IMR-90 (cell line): ENCODE results near the gene PRPF4. TPM values are rescaled to one million over a fixed set of nuclear protein-coding genes. Genes with fewer than 3 reads are reported as not detected.

Experiments used
- ATAC-seq: fragments of 200-7000 bp; cut with Tn5 transposase; 2 replicates; pipeline ENCODE4 v1.9.1; 2020; ENCODE audit warnings: low read depth, mild to moderate bottlenecking, moderate library complexity
- BruUV-seq: library from RNA; stranded (reverse); fragments of 400-500 nt; replicated peaks from 2 replicates; lab custom pipeline; 2021; lab: Mats Ljungman, UMichigan
- CTCF ChIA-PET: fragments of 300-600 bp; formaldehyde crosslinking; extraction: SDS; loops from one replicate; lab custom pipeline; 2021; ENCODE audit warnings: antibody characterized with exemption; lab: Yijun Ruan, JAX
- POLR2A ChIA-PET: fragments of 300-600 bp; sonication (Branson Sonifier 250); formaldehyde crosslinking; loops from one replicate; lab custom pipeline; 2022; ENCODE audit warnings: antibody characterized with exemption; ENCODE audit not compliant: unreplicated experiment; lab: Charles Lee
- DNase-seq: peaks from one replicate; pipeline ENCODE4 v3.0.0; 2013
- H2AFZ ChIP-seq: replicated peaks from 2 replicates; pipeline ENCODE3; 2013; ENCODE audit warnings: low read length, mild to moderate bottlenecking; ENCODE audit not compliant: poor library complexity
- H2AK5ac ChIP-seq: 2 replicates; pipeline ENCODE4 v1.6.1; 2013; ENCODE audit warnings: low read depth, low read length, inconsistent platforms
- H2AK9ac ChIP-seq: replicated peaks from 2 replicates; pipeline ENCODE3; 2013; ENCODE audit warnings: mild to moderate bottlenecking, low read depth, low read length, moderate library complexity; ENCODE audit not compliant: poor library complexity
- H2BK120ac ChIP-seq: 2 replicates; pipeline ENCODE4 v1.6.1; 2013; ENCODE audit warnings: low read depth, low read length, inconsistent platforms
- H2BK15ac ChIP-seq: 3 replicates; pipeline ENCODE4 v1.6.1; 2013; ENCODE audit warnings: low read depth, low read length, inconsistent platforms
- H2BK20ac ChIP-seq: 2 replicates; pipeline ENCODE4 v1.6.1; 2013; ENCODE audit warnings: low read depth, mild to moderate bottlenecking, inconsistent platforms, low read length, moderate library complexity
- H2BK5ac ChIP-seq: 2 replicates; pipeline ENCODE4 v1.6.1; 2013; ENCODE audit warnings: mild to moderate bottlenecking, low read depth, low read length, inconsistent platforms; ENCODE audit not compliant: poor library complexity, severe bottlenecking
- H3K14ac ChIP-seq: replicated peaks from 2 replicates; pipeline ENCODE4 v1.6.1; 2013; ENCODE audit warnings: low read depth, low read length, inconsistent platforms
- H3K18ac ChIP-seq: 2 replicates; pipeline ENCODE4 v1.6.1; 2013; ENCODE audit warnings: low read depth, low read length, control low read depth
- H3K23ac ChIP-seq: 2 replicates; pipeline ENCODE4 v1.6.1; 2013; ENCODE audit warnings: low read depth, low read length, inconsistent platforms
- H3K27ac ChIP-seq: 2 replicates; pipeline ENCODE4 v1.5.1; 2013; ENCODE audit warnings: mild to moderate bottlenecking, control low read depth, low read length; ENCODE audit not compliant: insufficient read depth
- H3K27me3 ChIP-seq: 2 replicates; pipeline ENCODE4 v1.6.1; 2013; ENCODE audit warnings: low read length; ENCODE audit not compliant: control insufficient read depth, insufficient read depth
- H3K36me3 ChIP-seq: 2 replicates; pipeline ENCODE4 v1.6.1; 2013; ENCODE audit warnings: low read length, mixed read lengths; ENCODE audit not compliant: control insufficient read depth, insufficient read depth
- H3K4ac ChIP-seq: 2 replicates; pipeline ENCODE4 v1.6.1; 2013; ENCODE audit warnings: low read depth, low read length, inconsistent platforms
- H3K4me1 ChIP-seq: 2 replicates; pipeline ENCODE4 v1.6.1; 2013; ENCODE audit warnings: low read length, mixed read lengths; ENCODE audit not compliant: control insufficient read depth, insufficient read depth
- H3K4me2 ChIP-seq: 2 replicates; pipeline ENCODE4 v1.6.1; 2013; ENCODE audit warnings: low read depth, mild to moderate bottlenecking, control low read depth, low read length, moderate library complexity
- H3K4me3 ChIP-seq: 2 replicates; pipeline ENCODE4 v1.5.1; 2013; ENCODE audit warnings: low read depth, mild to moderate bottlenecking, control low read depth, low read length, moderate library complexity; ENCODE audit not compliant: insufficient read depth
- H3K56ac ChIP-seq: 2 replicates; pipeline ENCODE4 v1.6.1; 2013; ENCODE audit warnings: low read length, inconsistent platforms; ENCODE audit not compliant: insufficient read depth; ENCODE audit errors: extremely low read depth
- H3K79me1 ChIP-seq, 2 experiments: 2 replicates each; pipeline ENCODE4 v1.6.1; 2013; ENCODE audit warnings: low read length in 2 of 2, inconsistent platforms in 1 of 2, low read depth in 1 of 2
- H3K9ac ChIP-seq: 2 replicates; pipeline ENCODE4 v1.6.1; 2013; ENCODE audit warnings: low read depth, low read length, control low read depth
- H3K9me1 ChIP-seq: 2 replicates; pipeline ENCODE4 v1.6.1; 2013; ENCODE audit warnings: low read length, inconsistent platforms; ENCODE audit not compliant: insufficient read depth
- H3K9me3 ChIP-seq: 2 replicates; pipeline ENCODE4 v1.6.1; 2013; ENCODE audit warnings: low read length; ENCODE audit not compliant: control insufficient read depth, insufficient read depth
- H4K20me1 ChIP-seq: 2 replicates; pipeline ENCODE4 v1.6.1; 2013; ENCODE audit warnings: low read length, inconsistent platforms; ENCODE audit not compliant: insufficient read depth
- H4K5ac ChIP-seq: 2 replicates; pipeline ENCODE4 v1.6.1; 2013; ENCODE audit warnings: mild to moderate bottlenecking, low read depth, low read length, control low read depth
- H4K8ac ChIP-seq, 2 experiments: 2 replicates each; pipeline ENCODE4 v1.6.1; 2013; ENCODE audit warnings: low read depth in 2 of 2, low read length in 2 of 2, control low read depth in 1 of 2, inconsistent platforms in 1 of 2
- H4K91ac ChIP-seq: 2 replicates; pipeline ENCODE4 v1.6.1; 2013; ENCODE audit warnings: low read depth, low read length, inconsistent platforms; ENCODE audit not compliant: insufficient read depth
- BHLHE40 ChIP-seq: fragments of 150-350 bp; IDR thresholded peaks from 2 replicates; pipeline ENCODE4 v1.6.1; 2016; ENCODE audit warnings: mild to moderate bottlenecking, low read depth, low read length
- CHD1 ChIP-seq: IDR thresholded peaks from 2 replicates; pipeline ENCODE4 v1.6.1; 2012; ENCODE audit warnings: low read depth, low read length, improper control_type of control experiment
- MAZ ChIP-seq: IDR thresholded peaks from 2 replicates; pipeline ENCODE4 v1.6.1; 2012; ENCODE audit warnings: low read depth, mild to moderate bottlenecking, low read length, improper control_type of control experiment, moderate library complexity, borderline replicate concordance
- NFE2L2 ChIP-seq: fragments of 150-350 bp; IDR thresholded peaks from 2 replicates; pipeline ENCODE4 v1.6.1; 2016; ENCODE audit warnings: low read depth, mild to moderate bottlenecking, low read length
- RAD21 ChIP-seq: IDR thresholded peaks from 2 replicates; pipeline ENCODE4 v1.6.1; 2012; ENCODE audit warnings: low read length, improper control_type of control experiment
- RCOR1 ChIP-seq: IDR thresholded peaks from 2 replicates; pipeline ENCODE4 v1.6.1; 2012; ENCODE audit warnings: mild to moderate bottlenecking, low read length, improper control_type of control experiment; ENCODE audit not compliant: insufficient replicate concordance
- RFX5 ChIP-seq: IDR thresholded peaks from 2 replicates; pipeline ENCODE4 v1.8.0; 2012; ENCODE audit warnings: low read depth, mild to moderate bottlenecking, low read length, moderate library complexity
- SMC3 ChIP-seq: fragments of 150-350 bp; IDR thresholded peaks from 2 replicates; pipeline ENCODE4 v1.6.1; 2016; ENCODE audit warnings: low read depth, mild to moderate bottlenecking, antibody characterized with exemption, low read length, moderate library complexity
- WGBS, 2 experiments: methylation state at CpG; one replicate each; pipeline versions ENCODE4 v1.1.5 to v1.1.7; 2013; ENCODE audit warnings: missing lambda C conversion rate in 2 of 2; ENCODE audit not compliant: insufficient read length in 1 of 2; ENCODE audit errors: extremely low coverage in 2 of 2; 5-methylcytosine and 5-hydroxymethylcytosine counted together
- dilution Hi-C: fragments of 300-500 bp; cut with HindIII; formaldehyde crosslinking; loops from one replicate; pipeline ENCODE4 v1.14.3; 2018; ENCODE audit warnings: low sequenced_read_pairs; ENCODE audit not compliant: unreplicated experiment
- in situ Hi-C: fragments of 300-500 bp; cut with MboI; formaldehyde crosslinking; loops from 3 replicates; pipeline ENCODE4 v1.14.3; 2019; ENCODE audit warnings: low sequenced_read_pairs, inconsistent platforms, mixed read lengths
- intact Hi-C: fragments of 100-400 bp; cut with micrococcal nuclease; formaldehyde crosslinking; loops from 2 replicates; pipeline ENCODE4 v1.10.0; 2022
- polyA plus RNA-seq, 3 experiments: library from polyadenylated mRNA; depleted of rRNA; stranded (reverse); fragments of >200 nt; gene quantifications; 2 replicates each; pipeline ENCODE4 v1.2.3, GENCODE V29; 2012; ENCODE audit warnings: low replicate concordance in 1 of 3
- total RNA-seq: library from RNA; depleted of rRNA; stranded (reverse); fragments of >200 nt; gene quantifications from 2 replicates; pipeline ENCODE4 v1.2.3, GENCODE V29; 2012
- TF ChIP-seq, protein P1 (sequence below): conservative IDR thresholded peaks from 2 replicates; pipeline ENCODE4 v1.5.1; 2012; ENCODE audit warnings: mild to moderate bottlenecking, low read depth, low read length, improper control_type of control experiment

Gene PRPF4
- total and polyA plus RNA-seq, 2 of the 4 experiments (the other 2 are of a cell fraction): 21.4 to 38.0 TPM

- Histone ChIP-seq H3K4ac (no peak overlapping the region), H4K91ac (no peak overlapping the region), H3K23ac (no peak overlapping the region), H2BK120ac (no peak overlapping the region), H3K9me1 (no peaks in the 10 kb centered on the region), H3K4me2 (no peak overlapping the region), H3K18ac (no peak overlapping the region), H2AFZ (no peak overlapping the region), H4K5ac (no peak overlapping the region), H2BK20ac (no peak overlapping the region), H3K4me1 (no peaks in the 10 kb centered on the region; the same call in 1 of the 2 replicates), H3K79me1 (peaks cover 26 to 53% of the 10 kb centered on the region in 2 experiments), H4K20me1 (peaks cover 46% of the 10 kb centered on the region; the same call in 1 of the 2 replicates), H2BK15ac (no peak overlapping the region), H3K9ac (no peak overlapping the region), H3K56ac (no peak overlapping the region), H4K8ac (no peak overlapping the region), H2AK5ac (no peak overlapping the region), H3K36me3 (no peaks in the 10 kb centered on the region), H3K4me3 (no peak overlapping the region), H3K14ac (no peak overlapping the region), H3K9me3 (no peaks in the 10 kb centered on the region), H3K27ac (no peak overlapping the region), H3K27me3 (no peaks in the 10 kb centered on the region), H2BK5ac (no peak overlapping the region), H2AK9ac (no peak overlapping the region)
- TF ChIP-seq, protein P1, sequence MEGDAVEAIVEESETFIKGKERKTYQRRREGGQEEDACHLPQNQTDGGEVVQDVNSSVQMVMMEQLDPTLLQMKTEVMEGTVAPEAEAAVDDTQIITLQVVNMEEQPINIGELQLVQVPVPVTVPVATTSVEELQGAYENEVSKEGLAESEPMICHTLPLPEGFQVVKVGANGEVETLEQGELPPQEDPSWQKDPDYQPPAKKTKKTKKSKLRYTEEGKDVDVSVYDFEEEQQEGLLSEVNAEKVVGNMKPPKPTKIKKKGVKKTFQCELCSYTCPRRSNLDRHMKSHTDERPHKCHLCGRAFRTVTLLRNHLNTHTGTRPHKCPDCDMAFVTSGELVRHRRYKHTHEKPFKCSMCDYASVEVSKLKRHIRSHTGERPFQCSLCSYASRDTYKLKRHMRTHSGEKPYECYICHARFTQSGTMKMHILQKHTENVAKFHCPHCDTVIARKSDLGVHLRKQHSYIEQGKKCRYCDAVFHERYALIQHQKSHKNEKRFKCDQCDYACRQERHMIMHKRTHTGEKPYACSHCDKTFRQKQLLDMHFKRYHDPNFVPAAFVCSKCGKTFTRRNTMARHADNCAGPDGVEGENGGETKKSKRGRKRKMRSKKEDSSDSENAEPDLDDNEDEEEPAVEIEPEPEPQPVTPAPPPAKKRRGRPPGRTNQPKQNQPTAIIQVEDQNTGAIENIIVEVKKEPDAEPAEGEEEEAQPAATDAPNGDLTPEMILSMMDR: no peak
- TF ChIP-seq RCOR1 (no peak), NFE2L2 (no peak), RFX5 (no peak), SMC3 (no peak), BHLHE40 (no peak), MAZ (no peak), RAD21 (no peak), CHD1 (no peak)
- ChIA-PET CTCF (interaction anchor here (0.7 kb wide), 1 partner anchor 14 kb away, joined by 3 read pairs; no protein-coding TSS in a partner anchor), POLR2A (no interaction called here)
- 94% methylated on average over 2 of the region's 4 CpGs; no CpG with 5 or more reads in 1 of the 2 experiments for WGBS, 2 experiments
- no peak for DNase-seq
- intact Hi-C loops (no loop called here), in situ Hi-C loops (no loop called here), dilution Hi-C loops (no loop called here)
- BruUV-seq: no TSS peak
- no peak for ATAC-seq
These were observed 36.6 kb upstream of the PRPF4 start for GRCh38 chr9:113238859-113239232.
